MCF 10A (cell line): Measurements from ENCODE around the gene TGFB1. TPM values are rescaled to one million over a fixed set of nuclear protein-coding genes. Genes with fewer than 3 reads are reported as not detected.

Experiments used
- BruUV-seq: library from RNA; stranded (reverse); fragments of 400-500 nt; replicated peaks from 2 replicates; lab custom pipeline; 2021; lab: Mats Ljungman, UMichigan
- CTCF ChIA-PET: fragments of 300-600 bp; sonication (Branson Sonifier 250); formaldehyde crosslinking; extraction: SDS; loops from one replicate; lab custom pipeline; 2021; ENCODE audit warnings: antibody characterized with exemption, inconsistent platforms; lab: Yijun Ruan, JAX
- POLR2A ChIA-PET: fragments of 300-600, 350-650 bp; sonication (Branson Sonifier 250); formaldehyde crosslinking; extraction: SDS; loops from one replicate; lab custom pipeline; 2020; ENCODE audit warnings: antibody characterized with exemption, inconsistent platforms; lab: Yijun Ruan, JAX
- DNase-seq: peaks from one replicate; pipeline ENCODE4 v3.0.0-alpha.2; 2018; ENCODE audit not compliant: unreplicated experiment
- H3K27ac Mint-ChIP-seq: one replicate; pipeline ENCODE4 v1.8.0; 2022; ENCODE audit warnings: mild to moderate bottlenecking, low read depth, mixed read lengths; ENCODE audit not compliant: unreplicated experiment
- H3K27me3 Mint-ChIP-seq: one replicate; pipeline ENCODE4 v1.8.0; 2022; ENCODE audit warnings: mixed read lengths; ENCODE audit not compliant: insufficient read depth, unreplicated experiment
- H3K36me3 Mint-ChIP-seq: one replicate; pipeline ENCODE4 v1.8.0; 2022; ENCODE audit warnings: mild to moderate bottlenecking, moderate library complexity, mixed read lengths; ENCODE audit not compliant: insufficient read depth, unreplicated experiment
- H3K4me1 Mint-ChIP-seq: one replicate; pipeline ENCODE4 v1.8.0; 2022; ENCODE audit warnings: mixed read lengths; ENCODE audit not compliant: insufficient read depth, unreplicated experiment
- H3K4me3 Mint-ChIP-seq: one replicate; pipeline ENCODE4 v1.8.0; 2022; ENCODE audit warnings: mild to moderate bottlenecking, moderate library complexity, mixed read lengths; ENCODE audit not compliant: unreplicated experiment
- H3K9me3 Mint-ChIP-seq: one replicate; pipeline ENCODE4 v1.8.0; 2022; ENCODE audit warnings: mixed read lengths; ENCODE audit not compliant: unreplicated experiment
- intact Hi-C: fragments of 100-400 bp; cut with micrococcal nuclease; formaldehyde crosslinking; loops from 2 replicates; pipeline ENCODE4 v1.14.1; 2022
- total RNA-seq: library from RNA; stranded (reverse); gene quantifications from 2 replicates; pipeline ENCODE4 v1.2.3, GENCODE V29; 2022
- TF ChIP-seq, protein P1 (sequence below): fragments of 200-600 bp; IDR thresholded peaks from one replicate; pipeline ENCODE4 v1.8.0; 2022; ENCODE audit warnings: antibody characterized with exemption, mild to moderate bottlenecking; ENCODE audit not compliant: unreplicated experiment

The TGFB1 gene
- total RNA-seq, 1 experiment from 2014 or later: 27.8 TPM

DNA sequence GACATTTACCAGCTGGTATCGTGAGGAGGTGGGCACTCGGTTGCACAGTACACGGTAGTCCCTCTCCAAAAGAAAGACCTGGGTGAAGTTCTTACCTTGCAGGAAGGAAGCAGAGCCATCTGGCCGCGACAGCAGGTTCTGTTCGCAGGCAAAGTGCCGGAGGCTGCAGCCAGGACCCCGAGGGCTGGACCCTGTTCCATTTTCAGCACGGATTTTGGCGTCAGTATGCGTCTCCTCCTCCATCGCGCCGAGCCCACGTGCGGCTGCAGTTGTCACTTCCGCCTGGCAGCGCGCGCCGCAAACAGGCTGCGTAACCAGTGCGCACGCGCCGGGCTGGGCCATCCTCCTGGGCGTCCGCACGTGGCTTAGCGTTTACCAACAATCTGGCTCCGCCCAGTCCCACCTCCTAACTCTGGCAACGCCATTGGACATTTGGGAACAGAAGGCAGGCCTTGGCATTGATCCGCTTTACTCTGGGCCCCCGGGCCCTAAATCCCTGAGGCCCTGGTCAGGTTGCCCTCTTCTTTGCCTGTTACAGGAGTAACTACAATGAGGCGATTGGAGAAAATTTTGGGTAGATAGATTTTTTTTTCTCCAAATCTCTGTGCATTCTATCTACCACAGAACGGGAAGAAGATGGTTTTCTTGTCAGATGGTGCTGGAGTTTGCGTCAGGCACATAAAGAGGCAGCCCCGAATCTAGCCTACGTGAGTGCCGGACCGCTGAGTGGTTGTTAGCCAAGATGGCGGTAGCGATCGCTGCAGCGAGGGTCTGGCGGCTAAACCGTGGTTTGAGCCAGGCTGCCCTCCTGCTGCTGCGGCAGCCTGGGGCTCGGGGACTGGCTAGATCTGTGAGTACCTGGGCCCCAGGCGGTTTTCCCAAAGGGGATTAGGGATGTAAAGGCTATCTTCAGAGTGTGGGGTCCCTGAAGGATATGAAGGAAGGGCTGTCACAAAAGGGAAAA is 43.6 kb upstream of the TGFB1 start, which contains the start of the genes BCKDHA and EXOSC5:
BCKDHA (plus strand) TSS at position 733 of the 964 bp plus-strand sequence; CDS start at position 743, 10 bp downstream.
EXOSC5 (minus strand) TSS at position 274 of the 964 bp plus-strand sequence; CDS start at position 243, 31 bp downstream.
- peak; percentile 100 for DNase-seq
- Mint-ChIP-seq H3K4me1 (peaks cover 29% of the 10 kb centered on the region), H3K27ac (peak within 1 kb of the TSS; percentile 99), H3K36me3 (peaks cover 30% of the 10 kb centered on the region), H3K9me3 (no peaks in the 10 kb centered on the region), H3K27me3 (no peaks in the 10 kb centered on the region), H3K4me3 (peak within 1 kb of the TSS; percentile 99)
- BruUV-seq: TSS peak; percentile 67
- TF ChIP-seq, protein P1, sequence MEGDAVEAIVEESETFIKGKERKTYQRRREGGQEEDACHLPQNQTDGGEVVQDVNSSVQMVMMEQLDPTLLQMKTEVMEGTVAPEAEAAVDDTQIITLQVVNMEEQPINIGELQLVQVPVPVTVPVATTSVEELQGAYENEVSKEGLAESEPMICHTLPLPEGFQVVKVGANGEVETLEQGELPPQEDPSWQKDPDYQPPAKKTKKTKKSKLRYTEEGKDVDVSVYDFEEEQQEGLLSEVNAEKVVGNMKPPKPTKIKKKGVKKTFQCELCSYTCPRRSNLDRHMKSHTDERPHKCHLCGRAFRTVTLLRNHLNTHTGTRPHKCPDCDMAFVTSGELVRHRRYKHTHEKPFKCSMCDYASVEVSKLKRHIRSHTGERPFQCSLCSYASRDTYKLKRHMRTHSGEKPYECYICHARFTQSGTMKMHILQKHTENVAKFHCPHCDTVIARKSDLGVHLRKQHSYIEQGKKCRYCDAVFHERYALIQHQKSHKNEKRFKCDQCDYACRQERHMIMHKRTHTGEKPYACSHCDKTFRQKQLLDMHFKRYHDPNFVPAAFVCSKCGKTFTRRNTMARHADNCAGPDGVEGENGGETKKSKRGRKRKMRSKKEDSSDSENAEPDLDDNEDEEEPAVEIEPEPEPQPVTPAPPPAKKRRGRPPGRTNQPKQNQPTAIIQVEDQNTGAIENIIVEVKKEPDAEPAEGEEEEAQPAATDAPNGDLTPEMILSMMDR: no peak
- ChIA-PET POLR2A (interaction anchor here (0.8 to 2.6 kb wide), 12 partner anchors 12 to 87 kb away, joined by 3 to 19 read pairs (median 6); partner anchors contain the start of genes B9D2 and DMAC2), CTCF (no interaction called here)
- intact Hi-C loops: loop anchor here (1.0 to 5.0 kb wide), 3 partner anchors 33 to 45 kb away; partner anchors contain the start of genes B9D2, DMAC2 and TGFB1

DNA sequence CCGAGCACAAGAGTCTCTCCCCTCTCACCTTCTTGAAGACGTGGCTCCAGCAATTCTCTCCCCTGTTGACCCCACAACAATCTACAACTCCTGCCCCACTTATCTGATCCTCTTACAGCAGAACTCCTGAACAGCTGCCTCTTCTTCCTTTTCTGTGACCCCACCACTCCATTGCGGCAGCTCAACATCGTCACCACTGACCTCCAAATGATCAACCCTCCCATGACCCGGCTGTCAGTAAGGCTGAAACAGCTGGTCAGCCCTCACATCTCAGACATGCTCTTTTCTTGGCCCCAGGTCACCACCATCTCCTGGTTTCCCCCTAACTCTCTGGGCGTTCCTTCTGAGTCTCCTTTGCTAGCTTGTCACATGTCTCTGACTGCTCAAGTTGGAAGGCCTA is 41.6 kb upstream of the TGFB1 start:
- no peaks in the 10 kb centered on the region for H3K27me3 Mint-ChIP-seq
- H3K9me3 Mint-ChIP-seq: no peaks in the 10 kb centered on the region
- intact Hi-C loops: loop anchor here (5.0 kb wide), 1 partner anchor 43 kb away; the partner anchor contains the start of gene TGFB1
- POLR2A ChIA-PET: interaction anchor here (0.7 to 2.1 kb wide), 3 partner anchors 11 to 676 kb away, joined by 3 to 7 read pairs (median 6); no protein-coding TSS in a partner anchor
- CTCF ChIA-PET: interaction anchor here (0.6 to 1.0 kb wide), 2 partner anchors 87 to 175 kb away, joined by 3 read pairs; no protein-coding TSS in a partner anchor
- BruUV-seq: no TSS peak
- H3K4me3 Mint-ChIP-seq: peak overlapping the region; percentile 99
- no peak for DNase-seq
- peaks cover 50% of the 10 kb centered on the region for H3K36me3 Mint-ChIP-seq
- peak overlapping the region; percentile 76 for H3K27ac Mint-ChIP-seq
- TF ChIP-seq, protein P1: no peak
- peaks cover 30% of the 10 kb centered on the region for H3K4me1 Mint-ChIP-seq

DNA sequence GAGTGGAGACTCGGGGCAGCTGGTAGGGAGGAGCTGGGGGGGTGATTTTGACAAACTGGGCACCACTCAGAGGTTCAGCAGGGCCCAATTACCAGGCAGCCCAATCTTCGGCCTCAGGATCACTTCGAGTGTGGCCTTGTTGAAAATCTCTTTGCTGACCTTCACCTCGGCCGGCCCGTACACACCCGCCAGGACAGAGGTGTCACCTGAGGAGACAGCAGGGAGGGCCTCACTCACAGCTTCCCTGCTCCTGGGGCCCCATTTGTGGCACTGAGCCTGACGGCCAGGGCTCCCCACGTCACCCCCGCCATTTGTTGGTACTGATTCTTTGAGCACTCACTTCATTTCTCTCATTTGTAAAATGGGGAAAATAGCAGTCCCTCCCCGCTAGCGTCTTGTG is 39.1 kb upstream of the TGFB1 start:
- BruUV-seq: no TSS peak
- DNase-seq: no peak
- no peaks in the 10 kb centered on the region for H3K9me3 Mint-ChIP-seq
- no peaks in the 10 kb centered on the region for H3K27me3 Mint-ChIP-seq
- intact Hi-C loops: no loop called here
- TF ChIP-seq, protein P1: no peak
- ChIA-PET CTCF (interaction anchor here (0.7 to 1.5 kb wide), 3 partner anchors 8 to 353 kb away, joined by 3 to 11 read pairs (median 4); no protein-coding TSS in a partner anchor), POLR2A (interaction anchor here (0.7 kb wide), 1 partner anchor 163 kb away, joined by 3 read pairs; no protein-coding TSS in a partner anchor)
- no peak overlapping the region for H3K4me3 Mint-ChIP-seq
- H3K4me1 Mint-ChIP-seq: peaks cover 16% of the 10 kb centered on the region
- H3K27ac Mint-ChIP-seq: no peak overlapping the region
- peaks cover 73% of the 10 kb centered on the region for H3K36me3 Mint-ChIP-seq
